ENCODE data around the gene IGSF21. TPM values are rescaled to one million over a fixed set of nuclear protein-coding genes. Genes with fewer than 3 reads are reported as not detected.

Gene IGSF21
- total and polyA plus RNA-seq, 2 donors (not counting 3 experiments of a cell fraction or from before 2014, with no cell fraction given), result not detected

GRCh38 chr1:18278946-18279345 is 171.3 kb downstream of the IGSF21 start:
- no peaks in the 10 kb centered on the region for H3K4me1 ChIP-seq (ENCODE audit: control insufficient read depth, extremely low read depth, insufficient read depth, low read length)
- H2AFZ ChIP-seq (ENCODE audit: low read depth, low read length), result no peak overlapping the region
- intact Hi-C loops (cut with micrococcal nuclease), result no loop called here
- no peak overlapping the region for H3K27ac ChIP-seq (ENCODE audit: insufficient read depth, low read depth, low read length)
- no peak overlapping the region for H3K4me2 ChIP-seq (ENCODE audit: insufficient read depth, low read length)
- no peaks in the 10 kb centered on the region for H3K9me1 ChIP-seq (replicated peaks; ENCODE audit: control insufficient read depth, extremely low read depth, insufficient read depth, low read length)
- no peak for FAIRE-seq
- H4K20me1 ChIP-seq (replicated peaks; ENCODE audit: control insufficient read depth, extremely low read depth, insufficient read depth, low read length), result no peaks in the 10 kb centered on the region
- H3K4me3 ChIP-seq (replicated peaks in 1 of 3; ENCODE audit: insufficient read depth in 1 of 3, low read depth in 1 of 3, low read length in 3 of 3), result no peak overlapping the region
- DNase-seq (ENCODE audit: low read depth, low spot score), result no peak
- no peaks in the 10 kb centered on the region for H3K27me3 ChIP-seq (ENCODE audit: control insufficient read depth in 2 of 2, insufficient read depth in 2 of 2, low read length in 2 of 2)
- ChIA-PET POLR2A (no interaction called here), CTCF (no interaction called here)
- no peaks in the 10 kb centered on the region for H3K79me2 ChIP-seq (ENCODE audit: control insufficient read depth, insufficient read depth, low read length)
- no peak overlapping the region for H3K9ac ChIP-seq (replicated peaks; ENCODE audit: extremely low read depth, insufficient read depth, low read length)
- no TSS peak for BruUV-seq (replicated peaks)
- TF ChIP-seq POLR2A (IDR thresholded peaks at IDR 0.05; ENCODE audit: low read depth, low read length), result no peak
- H3K9me3 ChIP-seq (replicated peaks; ENCODE audit: control insufficient read depth, insufficient read depth, low read length), result peaks cover 3% of the 10 kb centered on the region
- dilution Hi-C loops (cut with MboI; ENCODE audit: extremely low pct_ligation_motif_present, low sequenced_read_pairs), result no loop called here
- no peaks in the 10 kb centered on the region for H3K36me3 ChIP-seq (ENCODE audit: control insufficient read depth in 2 of 2, extremely low read depth in 1 of 2, insufficient read depth in 2 of 2, low read length in 2 of 2)

GRCh38 chr1:18279351-18280074 is 171.9 kb downstream of the IGSF21 start:
- BruUV-seq (replicated peaks), result no TSS peak
- Histone ChIP-seq H3K9ac (replicated peaks; ENCODE audit: extremely low read depth, insufficient read depth, low read length) (no peak overlapping the region), H3K4me1 (ENCODE audit: control insufficient read depth, extremely low read depth, insufficient read depth, low read length) (no peaks in the 10 kb centered on the region), H3K4me2 (ENCODE audit: insufficient read depth, low read length) (no peak overlapping the region), H3K27me3 (ENCODE audit: control insufficient read depth in 2 of 2, insufficient read depth in 2 of 2, low read length in 2 of 2) (no peaks in the 10 kb centered on the region), H3K9me1 (replicated peaks; ENCODE audit: control insufficient read depth, extremely low read depth, insufficient read depth, low read length) (no peaks in the 10 kb centered on the region), H3K27ac (ENCODE audit: insufficient read depth, low read depth, low read length) (no peak overlapping the region), H3K9me3 (replicated peaks; ENCODE audit: control insufficient read depth, insufficient read depth, low read length) (peaks cover 1% of the 10 kb centered on the region), H3K36me3 (ENCODE audit: control insufficient read depth in 2 of 2, extremely low read depth in 1 of 2, insufficient read depth in 2 of 2, low read length in 2 of 2) (no peaks in the 10 kb centered on the region), H3K4me3 (replicated peaks in 1 of 3; ENCODE audit: insufficient read depth in 1 of 3, low read depth in 1 of 3, low read length in 3 of 3) (no peak overlapping the region), H4K20me1 (replicated peaks; ENCODE audit: control insufficient read depth, extremely low read depth, insufficient read depth, low read length) (no peaks in the 10 kb centered on the region), H3K79me2 (ENCODE audit: control insufficient read depth, insufficient read depth, low read length) (no peaks in the 10 kb centered on the region), H2AFZ (ENCODE audit: low read depth, low read length) (no peak overlapping the region)
- TF ChIP-seq POLR2AphosphoS5 (IDR thresholded peaks at IDR 0.05; ENCODE audit: insufficient read depth, low read depth, low read length) (no peak), GATA2 (IDR thresholded peaks at IDR 0.05; ENCODE audit: insufficient read depth, insufficient read length, low read depth, low read length) (no peak), CTCF (IDR thresholded peaks at IDR 0.05; ENCODE audit: extremely low read depth in 1 of 2, insufficient read depth in 1 of 2, low read depth in 1 of 2, low read length in 2 of 2) (no peak), POLR2A (IDR thresholded peaks at IDR 0.05; ENCODE audit: low read depth, low read length) (no peak), EZH2 (IDR thresholded peaks at IDR 0.05; ENCODE audit: borderline replicate concordance, low read depth, low read length, severe bottlenecking) (no peak), JUN (IDR thresholded peaks at IDR 0.05; ENCODE audit: borderline replicate concordance, insufficient read depth, insufficient read length, low read depth) (no peak), MYC (IDR thresholded peaks at IDR 0.05; ENCODE audit: low read depth, low read length) (no peak), FOS (IDR thresholded peaks at IDR 0.05; ENCODE audit: borderline replicate concordance, insufficient read depth, low read length) (no peak)
- DNase-seq (ENCODE audit: low read depth, low spot score), result no peak
- ChIA-PET POLR2A (no interaction called here), CTCF (no interaction called here)
- dilution Hi-C loops (cut with MboI; ENCODE audit: extremely low pct_ligation_motif_present, low sequenced_read_pairs), result no loop called here
- no peak for FAIRE-seq
- intact Hi-C loops (cut with micrococcal nuclease), result no loop called here
